Measurements from ENCODE around the gene SYCP1.
"Not testable (repeated sequence)": the region's sequence is repeated elsewhere in the genome, so short reads cannot be mapped to it uniquely, and the experiment has no call there.

SYCP1 gene

GRCh38 chr1:114959423-114959822 lies 104.8 kb downstream of the SYCP1 start:
- no peak for DNase-seq (ENCODE audit: low spot score)

DNA sequence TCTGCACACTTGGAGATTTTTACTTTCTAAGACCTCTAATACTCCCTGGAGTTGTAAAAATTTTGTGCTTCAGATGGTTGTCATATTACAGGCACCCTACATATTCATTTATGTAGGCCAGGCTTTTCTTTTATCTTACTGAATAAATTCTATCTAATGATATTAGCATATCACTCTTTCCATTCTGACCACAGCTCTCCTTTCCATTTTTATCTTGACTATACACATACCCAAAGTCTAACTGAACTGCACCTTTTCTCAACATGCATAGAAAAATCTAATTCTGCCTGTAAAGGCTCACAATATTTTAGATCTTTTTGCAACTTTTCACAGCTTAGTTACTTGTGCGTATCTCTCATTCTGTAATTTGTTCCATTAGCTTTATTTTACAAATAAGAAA lies 122.2 kb downstream of the SYCP1 start:
- DNase-seq (ENCODE audit: low spot score): no peak

DNA sequence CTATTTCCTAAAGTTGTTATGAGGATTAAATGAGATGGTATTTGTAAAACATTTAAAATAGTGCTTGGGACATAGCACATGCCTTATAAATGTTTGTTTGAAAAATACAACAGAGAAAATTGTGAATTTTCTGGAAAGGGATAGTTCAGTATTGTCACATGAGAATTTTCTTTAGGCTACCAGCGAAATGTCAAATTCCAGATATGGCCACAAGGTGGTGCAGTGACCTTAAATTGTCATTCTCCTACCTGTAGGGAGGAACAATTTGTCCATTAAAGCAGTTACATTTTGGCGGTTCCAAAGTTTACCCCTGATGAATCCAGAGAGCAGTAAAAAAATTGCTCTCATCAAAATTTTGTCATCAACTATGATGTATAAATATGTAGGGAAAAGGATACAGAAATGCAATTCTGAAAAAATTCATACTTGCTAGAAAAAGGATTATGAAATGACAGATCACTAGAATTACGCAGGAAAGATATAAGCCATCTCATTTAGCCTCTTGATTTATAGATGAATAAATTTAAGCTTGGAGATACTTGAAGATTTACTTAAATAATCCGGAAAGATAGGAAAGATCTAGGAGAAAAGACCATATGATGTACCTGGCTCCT lies 124.7 kb downstream of the SYCP1 start:
- DNase-seq (ENCODE audit: low spot score): peak; percentile 4

- no peak for DNase-seq (ENCODE audit: low spot score)
Observed at GRCh38 chr1:114982251-114982650, 127.6 kb downstream of the SYCP1 start.

DNA sequence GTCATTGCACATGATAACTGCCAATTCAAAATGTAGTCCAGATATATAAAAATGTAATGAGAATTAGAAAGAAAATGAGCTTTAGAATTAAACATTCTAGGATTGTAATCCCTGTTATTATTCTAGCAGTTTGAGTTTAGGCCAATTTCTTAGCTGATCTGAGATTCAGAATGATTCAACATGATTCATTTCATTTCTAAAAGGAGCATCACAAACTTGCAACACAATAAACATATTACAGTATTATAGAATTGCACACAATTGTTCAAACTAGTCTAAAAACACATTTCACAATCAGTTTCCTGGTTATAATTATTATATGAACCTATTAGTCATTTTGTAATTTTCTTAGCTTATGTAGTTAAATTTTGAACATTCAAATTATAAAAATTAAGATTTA lies 131.6 kb downstream of the SYCP1 start:
- DNase-seq (ENCODE audit: low spot score): no peak

GRCh38 chr1:114988095-114988494 lies 133.4 kb downstream of the SYCP1 start:
- no peak for DNase-seq (ENCODE audit: low spot score)

DNA sequence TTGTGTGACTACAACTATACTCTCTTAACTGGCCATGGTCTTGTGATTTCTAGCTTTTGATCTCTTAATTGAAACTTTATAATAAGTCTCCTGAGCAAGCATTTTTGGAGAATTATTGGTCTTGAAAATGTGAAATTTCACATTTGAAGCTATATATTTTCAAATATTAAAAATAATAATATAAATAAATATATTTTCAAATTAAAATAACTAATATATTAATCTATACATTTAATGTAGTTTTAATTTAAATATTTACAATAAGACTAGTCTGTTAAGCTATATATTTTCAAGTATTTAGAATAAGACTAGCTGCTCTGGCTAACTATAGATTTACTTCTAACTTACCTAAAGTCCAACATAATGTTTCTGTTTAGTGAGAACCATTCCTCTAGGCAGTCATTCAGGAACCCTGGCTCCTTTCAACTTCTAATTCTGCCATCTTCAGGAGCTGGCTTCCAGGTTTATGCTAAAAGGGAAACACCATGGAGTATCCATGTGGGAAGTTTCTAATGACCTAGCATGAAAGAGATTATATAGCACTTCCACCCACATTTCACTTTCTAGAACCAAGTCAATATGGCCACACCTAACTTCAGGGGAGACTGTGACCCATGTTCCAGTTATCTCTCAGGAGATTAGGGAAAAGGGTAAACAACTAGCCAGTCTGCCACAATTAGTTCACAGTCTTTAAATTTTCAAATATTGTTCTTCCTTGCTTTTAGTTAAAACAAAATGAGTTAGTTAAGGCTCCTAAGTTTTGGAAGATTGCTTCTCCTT lies 143.0 kb downstream of the SYCP1 start:
- no peak for DNase-seq (ENCODE audit: low spot score)

GRCh38 chr1:115006191-115006590 lies 151.5 kb downstream of the SYCP1 start:
- DNase-seq (ENCODE audit: low spot score): no peak

- no peak for DNase-seq (ENCODE audit: low spot score)
Observed at GRCh38 chr1:115012006-115012405, 157.3 kb downstream of the SYCP1 start.

- DNase-seq (ENCODE audit: low spot score): no peak
Observed at GRCh38 chr1:115012434-115012833, 157.8 kb downstream of the SYCP1 start.

GRCh38 chr1:115013792-115014191 lies 159.1 kb downstream of the SYCP1 start:
- DNase-seq (ENCODE audit: low spot score): no peak

DNA sequence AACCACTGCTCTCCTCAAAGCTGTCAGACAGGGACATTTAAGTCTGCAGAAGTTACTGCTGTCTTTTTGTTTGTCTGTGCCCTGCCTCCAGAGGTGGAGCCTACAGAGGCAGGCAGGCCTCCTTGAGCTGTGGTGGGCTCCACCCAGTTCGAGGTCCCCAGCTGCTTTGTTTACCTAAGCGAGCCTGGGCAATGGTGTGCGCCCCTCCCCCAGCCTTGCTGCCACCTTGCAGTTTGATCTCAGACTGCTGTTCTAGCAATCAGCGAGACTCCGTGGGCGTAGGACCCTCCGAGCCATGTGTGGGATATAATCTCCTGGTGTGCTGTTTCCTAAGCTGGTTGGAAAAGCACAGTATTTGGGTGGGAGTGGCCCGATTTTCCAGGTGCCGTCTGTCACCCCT lies 164.9 kb downstream of the SYCP1 start:
- not testable (repeated sequence) for DNase-seq (ENCODE audit: low spot score)

- no peak for DNase-seq (ENCODE audit: low spot score)
Observed at GRCh38 chr1:115021145-115021544, 166.5 kb downstream of the SYCP1 start.

GRCh38 chr1:115023593-115023992 lies 168.9 kb downstream of the SYCP1 start:
- no peak for DNase-seq (ENCODE audit: low spot score)

- DNase-seq (ENCODE audit: low spot score): no peak
Observed at GRCh38 chr1:115029526-115029925, 174.9 kb downstream of the SYCP1 start, which contains the start of gene TSHB. Gene TSHB, plus strand, starts transcription at chr1:115029826. Its CDS starts 3,537 bp downstream, at chr1:115033363.

DNA sequence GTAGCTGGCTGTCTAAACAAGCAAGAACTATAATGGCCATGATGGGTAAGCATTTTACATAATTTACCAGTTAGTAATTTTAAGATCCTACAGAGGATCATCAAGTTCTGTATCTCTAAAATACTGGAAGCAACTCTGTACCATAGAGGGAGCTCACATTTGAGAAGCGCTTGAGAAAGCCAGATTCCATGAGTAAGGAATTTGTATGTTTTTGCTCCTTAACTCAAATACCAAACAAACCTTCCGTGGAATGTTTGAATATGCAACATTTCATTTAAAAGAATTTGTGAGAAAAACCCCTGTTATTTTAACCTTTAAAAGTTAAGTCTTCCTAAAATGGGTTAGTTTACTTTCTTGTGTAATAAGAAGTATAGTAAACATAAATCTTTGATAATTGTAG lies 176.9 kb downstream of the SYCP1 start:
- DNase-seq (ENCODE audit: low spot score): no peak

DNA sequence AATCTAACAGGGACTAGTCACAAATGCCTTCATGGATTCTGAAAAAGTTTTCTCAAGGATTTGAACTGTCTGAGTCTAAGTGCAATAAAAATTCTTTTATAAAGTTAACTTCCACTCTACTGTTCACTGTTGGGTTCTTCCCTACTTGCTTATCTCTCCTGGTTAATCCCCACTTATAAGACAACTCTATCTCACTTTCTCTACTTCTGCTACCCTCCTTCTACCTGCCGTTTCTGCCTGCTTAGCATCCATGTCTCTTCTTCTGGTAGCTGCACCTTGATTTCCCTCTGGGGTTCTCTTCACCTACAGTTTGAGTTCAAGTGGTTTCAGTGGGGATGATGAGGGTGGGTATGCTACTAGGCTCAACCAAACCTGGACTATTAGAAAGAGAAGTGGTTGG lies 181.0 kb downstream of the SYCP1 start:
- DNase-seq (ENCODE audit: low spot score): no peak

GRCh38 chr1:115036814-115037507 lies 182.3 kb downstream of the SYCP1 start:
- no peak for DNase-seq (ENCODE audit: low spot score)

DNA sequence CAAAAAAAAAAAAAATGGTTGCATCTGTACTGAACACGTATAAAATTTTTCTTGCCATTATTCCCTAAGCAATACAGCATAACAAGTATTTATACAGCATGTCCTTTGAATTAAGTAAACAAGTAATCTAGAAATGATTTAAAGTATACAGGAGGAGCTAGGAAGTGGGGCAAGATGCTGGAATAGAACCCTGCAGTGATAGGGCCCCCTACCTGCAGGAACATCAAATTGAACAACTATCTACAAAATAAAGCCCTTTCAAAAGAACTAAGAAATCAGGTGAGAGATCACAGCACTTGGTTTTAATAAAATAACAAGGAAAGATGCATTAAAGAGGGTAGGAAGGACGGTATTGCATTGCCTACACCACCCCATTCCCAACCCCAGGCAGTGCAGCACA lies 185.8 kb downstream of the SYCP1 start:
- DNase-seq (ENCODE audit: low spot score): no peak

DNA sequence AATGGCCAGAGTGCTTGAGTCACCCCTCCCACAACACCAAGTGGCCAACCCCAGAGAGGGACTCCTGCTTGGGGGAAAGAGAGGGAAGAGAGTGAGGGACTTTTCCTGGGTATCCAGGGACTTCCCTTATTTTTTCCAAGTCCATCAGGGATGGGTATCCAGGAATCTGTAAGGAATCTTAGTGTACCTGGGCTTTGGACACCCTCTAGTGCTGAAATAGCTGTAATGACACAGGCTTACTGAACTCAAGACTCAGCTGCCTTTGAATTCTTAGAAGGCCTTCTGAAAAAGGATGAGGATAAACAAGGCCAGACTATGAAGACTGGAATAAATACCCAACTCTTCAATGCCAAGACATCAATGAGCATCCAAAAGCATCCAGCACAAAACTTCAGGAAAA lies 187.0 kb downstream of the SYCP1 start:
- DNase-seq (ENCODE audit: low spot score): no peak
